ENCODE data around the gene EBF3. TPM values are rescaled to one million over a fixed set of nuclear protein-coding genes. Genes with fewer than 3 reads are reported as not detected.

The EBF3 gene
- total RNA-seq, 1 experiment from 2014 or later: 0.22 TPM

DNA sequence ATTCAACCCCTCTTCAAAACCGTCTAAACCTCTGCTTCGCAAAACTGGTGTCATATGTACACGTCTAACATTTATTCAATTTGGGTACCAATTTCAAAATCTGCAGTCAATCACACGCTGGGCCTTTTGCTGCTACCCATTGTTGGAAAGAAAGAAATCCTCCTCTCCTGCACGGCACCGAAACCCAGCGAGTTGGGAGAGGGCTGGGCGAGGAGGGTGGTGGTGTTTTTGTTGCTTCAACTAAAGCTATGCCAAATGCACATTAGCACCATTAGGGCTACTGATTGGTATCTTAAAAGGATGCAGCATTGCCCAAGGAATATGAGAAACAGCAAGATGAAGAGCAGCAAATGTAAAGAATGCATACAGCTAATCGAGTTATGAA lies 7.8 kb downstream of the EBF3 start:
- Histone ChIP-seq H4K20me1 (ENCODE audit: control insufficient read depth, insufficient read depth, insufficient read length) (no peaks in the 10 kb centered on the region), H3K4ac (ENCODE audit: low read depth, low read length) (no peak overlapping the region), H3K4me1 (ENCODE audit: insufficient read depth, low read length) (peaks cover 3% of the 10 kb centered on the region; the same call in 1 of the 2 replicates), H3K27ac (ENCODE audit: insufficient read length, low read depth, low read length) (no peak overlapping the region), H2BK12ac (ENCODE audit: insufficient read length, low read depth, low read length) (no peak overlapping the region), H3K27me3 (ENCODE audit: insufficient read depth, low read length) (peaks cover 53% of the 10 kb centered on the region), H2BK120ac (ENCODE audit: low read depth, low read length, poor library complexity, severe bottlenecking) (no peak overlapping the region), H3K23me2 (ENCODE audit: insufficient read length, low read depth, low read length, poor library complexity, severe bottlenecking) (peaks cover 7% of the 10 kb centered on the region), H3K79me1 (ENCODE audit: insufficient read depth, low read depth, low read length, poor library complexity, severe bottlenecking) (no peaks in the 10 kb centered on the region), H3T11ph (ENCODE audit: low read length) (no peak overlapping the region), H3K9ac (ENCODE audit: extremely low read depth, insufficient read length, low read length) (no peak overlapping the region), H4K8ac (replicated peaks; ENCODE audit: insufficient read length, low read depth, low read length) (no peak overlapping the region), H3K9me3 (ENCODE audit: control insufficient read depth, low read depth, low read length) (no peaks in the 10 kb centered on the region), H3K18ac (ENCODE audit: insufficient read length, low read depth, low read length) (no peak overlapping the region), H3K23ac (ENCODE audit: insufficient read length, low read depth, low read length) (no peak overlapping the region), H2BK5ac (ENCODE audit: insufficient read length, low read length) (no peak overlapping the region), H2AFZ (ENCODE audit: low read length) (no peak overlapping the region), H3K56ac (ENCODE audit: insufficient read length, low read depth, low read length) (no peak overlapping the region), H2BK20ac (ENCODE audit: low read depth, low read length, poor library complexity, severe bottlenecking) (no peak overlapping the region), H2BK15ac (ENCODE audit: low read depth, low read length) (no peak overlapping the region), H2AK5ac (ENCODE audit: insufficient read length, low read length) (no peak overlapping the region), H3K79me2 (ENCODE audit: insufficient read depth, low read length) (no peaks in the 10 kb centered on the region), H3K14ac (ENCODE audit: insufficient read depth, low read length) (no peak overlapping the region), H3K4me2 (ENCODE audit: insufficient read depth, insufficient read length, low read length) (peak overlapping the region; percentile 13), H4K5ac (ENCODE audit: insufficient read length, low read depth, low read length) (no peak overlapping the region), H4K91ac (ENCODE audit: insufficient read length, low read depth, low read length) (no peak overlapping the region)
- no peak overlapping the region for H3K4me3 Mint-ChIP-seq
- peaks cover 24 to 54% of the 10 kb centered on the region in 2 experiments for H3K4me1 Mint-ChIP-seq
- no peak for DNase-seq
- TF ChIP-seq CTCF (conservative IDR thresholded peaks at IDR 0.05): no peak
- peaks cover 87% of the 10 kb centered on the region for H3K27me3 Mint-ChIP-seq (ENCODE audit: low read depth)
- no peak overlapping the region for H3K27ac Mint-ChIP-seq
- no peaks in the 10 kb centered on the region; a peak in 1 of 7 replicates for H3K36me3 Mint-ChIP-seq (ENCODE audit: insufficient read depth in 1 of 3, low read depth in 3 of 3)
- peaks cover 0 to under 1% of the 10 kb centered on the region in 2 experiments; a peak in 3 of 5 replicates for H3K9me3 Mint-ChIP-seq
- WGBS (ENCODE audit: extremely low coverage, insufficient read length, low lambda C conversion rate): no CpG with 5 or more reads among the region's 9 CpGs
